Fibroblast of lung (primary cell): ENCODE data around the gene SMIM24. TPM values are rescaled to one million over a fixed set of nuclear protein-coding genes. Genes with fewer than 3 reads are reported as not detected.

Experiments
- DNase-seq, 2 donors: peaks; one replicate each; pipeline versions ENCODE4 v3.0.0 to v3.0.0-alpha.2; 2010; ENCODE audit warnings: low read depth in 2 of 2
- H2AFZ ChIP-seq: 2 replicates; pipeline ENCODE4 v1.5.1; 2012; ENCODE audit warnings: low read length, control low read depth, inconsistent platforms
- H3K27ac ChIP-seq: 2 replicates; pipeline ENCODE4 v1.5.1; 2011; ENCODE audit warnings: low read length, control low read depth; ENCODE audit not compliant: insufficient read depth
- H3K27me3 ChIP-seq: 2 replicates; pipeline ENCODE4 v1.5.1; 2011; ENCODE audit warnings: mild to moderate bottlenecking, low read length; ENCODE audit not compliant: control insufficient read depth, insufficient read depth
- H3K36me3 ChIP-seq: 2 replicates; pipeline ENCODE4 v1.5.1; 2011; ENCODE audit warnings: low read length; ENCODE audit not compliant: control insufficient read depth, insufficient read depth
- H3K4me1 ChIP-seq: 2 replicates; pipeline ENCODE4 v1.5.1; 2011; ENCODE audit warnings: low read length; ENCODE audit not compliant: control insufficient read depth, insufficient read depth; ENCODE audit errors: extremely low read depth
- H3K4me2 ChIP-seq: 2 replicates; pipeline ENCODE4 v1.5.1; 2011; ENCODE audit warnings: low read length, control low read depth; ENCODE audit not compliant: insufficient read depth; ENCODE audit errors: extremely low read depth
- H3K4me3 ChIP-seq, 4 experiments: fragments of 200-600 bp in 1 of 4; sonication (generic) in 1 of 4; replicated peaks in 1 of 4; 2 replicates each; pipeline ENCODE4 v1.5.1; 2011 to 2016; ENCODE audit warnings: low read length in 4 of 4, low read depth in 3 of 4, mild to moderate bottlenecking in 3 of 4, control low read depth in 2 of 4, inconsistent platforms in 1 of 4, mixed read lengths in 1 of 4; ENCODE audit not compliant: insufficient read depth in 1 of 4; ENCODE audit errors: control extremely low read depth in 1 of 4
- H3K79me2 ChIP-seq: 2 replicates; pipeline ENCODE4 v1.5.1; 2012; ENCODE audit warnings: mild to moderate bottlenecking, low read length, inconsistent platforms; ENCODE audit not compliant: control insufficient read depth, insufficient read depth
- H3K9ac ChIP-seq: 2 replicates; pipeline ENCODE4 v1.5.1; 2011; ENCODE audit warnings: mild to moderate bottlenecking, low read length, control low read depth; ENCODE audit not compliant: insufficient read depth
- H3K9me3 ChIP-seq: 2 replicates; pipeline ENCODE4 v1.5.1; 2012; ENCODE audit warnings: low read depth, low read length; ENCODE audit not compliant: control insufficient read depth, insufficient read depth
- H4K20me1 ChIP-seq: 2 replicates; pipeline ENCODE4 v1.5.1; 2011; ENCODE audit warnings: low read length; ENCODE audit not compliant: control insufficient read depth, insufficient read depth; ENCODE audit errors: extremely low read depth
- EZH2 ChIP-seq: IDR thresholded peaks from 2 replicates; pipeline ENCODE4 v1.5.1; 2012; ENCODE audit warnings: low read length, control low read depth, mild to moderate bottlenecking; ENCODE audit errors: missing control alignments
- polyA plus RNA-seq, 2 donors: library from polyadenylated mRNA; depleted of rRNA in 1 of 2; stranded (reverse) in 1 of 2; unstranded in 1 of 2; fragments of >200 nt; gene quantifications; 2 replicates each; pipeline ENCODE4 v1.2.1, GENCODE V29; 2011 to 2012; ENCODE audit warnings: missing spikeins in 1 of 2
- total RNA-seq: library from RNA; depleted of rRNA; stranded (reverse); fragments of >200 nt; gene quantifications from 2 replicates; pipeline ENCODE4 v1.2.1, GENCODE V29; 2014
- TF ChIP-seq, protein P1 (sequence below), 2 donors: IDR thresholded peaks in 1 of 2; conservative IDR thresholded peaks in 1 of 2; 1 replicate in 1 of 2; 2 replicates in 1 of 2; pipeline ENCODE4 v1.5.1; 2011 to 2012; ENCODE audit warnings: low read length in 2 of 2, control low read depth in 1 of 2, inconsistent platforms in 1 of 2, low read depth in 1 of 2, mild to moderate bottlenecking in 1 of 2

SMIM24 gene
- total and polyA plus RNA-seq, 2 donors (not counting 1 experiment from before 2014, with no cell fraction given), result not detected

DNA sequence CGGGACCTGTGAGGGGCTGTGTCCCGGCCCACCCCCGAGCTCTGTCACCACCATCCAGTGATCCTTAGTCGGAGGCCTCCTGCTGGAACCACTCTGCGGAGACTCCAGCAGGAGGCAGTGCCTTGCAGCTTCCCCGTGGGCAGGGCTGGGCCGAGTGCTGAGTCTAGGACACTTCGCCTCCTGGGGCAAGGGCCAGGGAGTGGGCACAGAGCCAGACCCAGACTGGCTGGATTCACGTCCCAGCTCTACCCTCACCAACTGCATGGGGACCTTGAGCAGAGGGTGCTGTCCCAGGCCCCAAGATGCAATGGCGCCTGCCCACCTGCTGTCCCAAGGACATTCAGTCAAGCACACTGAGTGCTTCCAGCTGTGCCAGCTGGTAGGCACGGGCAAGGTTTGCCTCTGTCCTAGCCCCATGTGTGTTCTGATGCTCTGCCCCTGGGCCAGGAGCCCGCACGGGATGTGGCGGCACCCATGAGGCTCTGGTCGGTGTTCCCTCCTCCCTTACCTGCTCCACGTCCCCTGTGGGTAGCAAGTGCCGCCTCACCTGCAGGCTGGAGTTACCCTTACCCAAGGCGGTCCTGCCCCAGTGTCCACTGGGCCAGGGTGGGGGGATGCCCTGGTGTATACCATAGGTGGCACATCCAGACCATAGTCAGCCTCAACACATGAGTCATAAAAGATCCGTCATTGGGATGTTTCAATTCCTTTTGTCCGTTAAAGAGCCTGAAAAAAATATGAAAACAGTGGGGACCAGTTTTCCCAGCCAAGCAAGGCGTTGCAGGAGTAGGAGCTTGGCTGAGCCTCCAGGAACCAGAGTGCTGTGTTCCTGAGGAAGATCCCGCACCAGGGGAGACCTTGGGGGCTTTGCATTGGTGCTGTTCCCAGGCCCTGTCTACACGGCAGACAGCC is 33.2 kb upstream of the SMIM24 start:
- no peaks in the 10 kb centered on the region for H3K9me3 ChIP-seq
- H3K36me3 ChIP-seq, result peaks cover 17% of the 10 kb centered on the region
- peaks cover 89% of the 10 kb centered on the region for H3K79me2 ChIP-seq
- no peak overlapping the region for H3K9ac ChIP-seq
- H3K27me3 ChIP-seq, result no peaks in the 10 kb centered on the region
- no peak overlapping the region for H2AFZ ChIP-seq
- no peak overlapping the region for H3K4me3 ChIP-seq
- DNase-seq, result no peak
- no peaks in the 10 kb centered on the region for H4K20me1 ChIP-seq
- TF ChIP-seq EZH2, result no peak
- no peak overlapping the region for H3K4me2 ChIP-seq
- H3K4me1 ChIP-seq, result peaks cover 18% of the 10 kb centered on the region
- no peak overlapping the region for H3K27ac ChIP-seq

DNA sequence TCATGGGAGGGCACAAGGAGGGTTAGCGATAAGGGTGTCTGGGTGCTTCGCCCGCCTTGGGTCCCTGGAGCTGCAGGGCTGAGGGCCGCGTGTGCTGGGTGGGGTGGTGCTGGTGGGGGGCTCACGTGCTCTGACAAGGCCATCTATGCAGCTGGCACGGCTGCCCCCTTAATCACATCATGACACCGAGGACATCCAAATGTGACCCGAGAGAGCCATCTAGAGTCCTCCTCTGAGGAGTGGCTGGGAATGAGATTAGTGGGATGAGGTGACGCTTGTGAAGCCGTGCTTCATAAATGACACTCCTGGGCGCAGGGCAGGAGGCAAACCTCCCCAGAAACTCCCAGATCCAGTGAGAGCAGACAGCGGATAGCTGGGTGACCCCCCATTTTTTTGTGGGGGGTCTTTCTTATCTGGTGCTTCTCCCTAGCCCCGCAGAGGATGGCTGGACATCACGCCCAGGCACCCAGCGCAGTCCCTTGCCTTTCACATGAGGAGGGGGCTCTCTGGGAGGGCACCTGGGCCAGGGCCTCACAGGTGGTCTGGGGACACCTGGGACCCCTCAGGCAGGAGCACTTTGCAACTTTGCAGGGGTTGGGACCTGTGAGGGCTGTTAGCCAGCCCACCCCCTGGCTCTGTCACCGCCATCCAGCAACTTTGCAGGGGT is 32.4 kb upstream of the SMIM24 start:
- Histone ChIP-seq H3K79me2 (peaks cover 92% of the 10 kb centered on the region), H3K4me3 (no peak overlapping the region), H3K4me2 (no peak overlapping the region), H3K4me1 (peaks cover 18% of the 10 kb centered on the region), H2AFZ (no peak overlapping the region), H3K36me3 (peaks cover 17% of the 10 kb centered on the region), H3K9ac (no peak overlapping the region), H3K9me3 (no peaks in the 10 kb centered on the region), H3K27ac (no peak overlapping the region), H4K20me1 (no peaks in the 10 kb centered on the region), H3K27me3 (no peaks in the 10 kb centered on the region)
- no peak for DNase-seq
- TF ChIP-seq EZH2, result no peak
- TF ChIP-seq, protein P1, sequence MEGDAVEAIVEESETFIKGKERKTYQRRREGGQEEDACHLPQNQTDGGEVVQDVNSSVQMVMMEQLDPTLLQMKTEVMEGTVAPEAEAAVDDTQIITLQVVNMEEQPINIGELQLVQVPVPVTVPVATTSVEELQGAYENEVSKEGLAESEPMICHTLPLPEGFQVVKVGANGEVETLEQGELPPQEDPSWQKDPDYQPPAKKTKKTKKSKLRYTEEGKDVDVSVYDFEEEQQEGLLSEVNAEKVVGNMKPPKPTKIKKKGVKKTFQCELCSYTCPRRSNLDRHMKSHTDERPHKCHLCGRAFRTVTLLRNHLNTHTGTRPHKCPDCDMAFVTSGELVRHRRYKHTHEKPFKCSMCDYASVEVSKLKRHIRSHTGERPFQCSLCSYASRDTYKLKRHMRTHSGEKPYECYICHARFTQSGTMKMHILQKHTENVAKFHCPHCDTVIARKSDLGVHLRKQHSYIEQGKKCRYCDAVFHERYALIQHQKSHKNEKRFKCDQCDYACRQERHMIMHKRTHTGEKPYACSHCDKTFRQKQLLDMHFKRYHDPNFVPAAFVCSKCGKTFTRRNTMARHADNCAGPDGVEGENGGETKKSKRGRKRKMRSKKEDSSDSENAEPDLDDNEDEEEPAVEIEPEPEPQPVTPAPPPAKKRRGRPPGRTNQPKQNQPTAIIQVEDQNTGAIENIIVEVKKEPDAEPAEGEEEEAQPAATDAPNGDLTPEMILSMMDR (conservative IDR thresholded peaks at IDR 0.05 in 1 of 2, IDR thresholded peaks at IDR 0.05 in 1 of 2; ENCODE audit: low read depth in 1 of 2, low read length in 2 of 2), result no peak

DNA sequence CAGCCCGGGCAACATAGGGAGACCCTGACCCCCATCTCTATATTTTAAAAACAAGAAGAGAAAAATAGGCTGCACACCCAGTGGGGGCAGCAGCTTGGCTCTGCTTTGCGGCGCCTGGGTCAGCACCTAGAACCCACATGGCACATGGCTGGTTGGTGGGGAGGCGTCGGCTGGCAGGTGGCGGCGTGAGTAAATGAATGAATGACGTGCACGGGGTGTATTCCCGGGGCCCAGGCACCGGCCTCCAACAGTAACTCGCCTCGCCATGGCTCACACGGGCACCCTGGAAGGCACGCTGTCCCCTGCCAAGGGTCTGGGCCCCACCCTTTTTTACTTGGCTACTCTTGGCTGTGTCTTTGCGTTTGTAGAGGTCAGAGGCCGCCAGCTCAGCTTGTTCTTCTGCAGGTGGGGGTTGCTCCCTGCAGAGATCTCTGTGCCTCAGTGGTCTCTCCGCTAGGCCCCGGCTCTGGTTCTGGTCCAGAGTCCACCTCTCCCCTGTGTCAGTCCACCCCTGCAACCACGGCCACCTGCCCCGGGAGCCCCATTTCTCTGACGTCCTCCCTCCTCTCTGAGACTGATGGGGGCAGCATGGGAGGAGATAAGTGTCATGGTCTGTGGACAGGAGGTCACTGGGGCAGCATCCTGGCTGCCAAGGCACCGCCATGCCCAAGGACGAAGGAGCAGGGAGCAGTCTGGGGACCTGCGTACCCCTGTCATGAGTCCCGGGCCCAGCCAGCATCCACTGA is 31.4 kb upstream of the SMIM24 start:
- H3K4me1 ChIP-seq, result peaks cover 18% of the 10 kb centered on the region
- no peaks in the 10 kb centered on the region for H4K20me1 ChIP-seq

More for the DNA sequence above, 31.4 kb upstream of the SMIM24 start:
- no peak for DNase-seq
- Histone ChIP-seq H3K27me3 (no peaks in the 10 kb centered on the region), H3K27ac (no peak overlapping the region), H3K9me3 (no peaks in the 10 kb centered on the region), H3K4me2 (no peak overlapping the region), H3K36me3 (peaks cover 16% of the 10 kb centered on the region), H2AFZ (no peak overlapping the region), H3K79me2 (peaks cover 96% of the 10 kb centered on the region), H3K4me3 (no peak overlapping the region), H3K9ac (no peak overlapping the region)
- TF ChIP-seq EZH2, result no peak
- TF ChIP-seq, protein P1 (conservative IDR thresholded peaks at IDR 0.05 in 1 of 2, IDR thresholded peaks at IDR 0.05 in 1 of 2; ENCODE audit: low read depth in 1 of 2, low read length in 2 of 2), result no peak
